Panc1 (cell line): ENCODE measurements around the gene DPEP3. TPM values are rescaled to one million over a fixed set of nuclear protein-coding genes. Genes with fewer than 3 reads are reported as not detected.

ENCODE experiments used
- ATAC-seq: fragments of 200-7000 bp; cut with Tn5 transposase; 2 replicates; pipeline ENCODE4 v1.9.1; 2020; ENCODE audit warnings: mild to moderate bottlenecking, moderate library complexity
- BruUV-seq: library from RNA; stranded (reverse); fragments of 400-500 nt; replicated peaks from 2 replicates; lab custom pipeline; 2021; lab: Mats Ljungman, UMichigan
- CTCF ChIA-PET: fragments of 300-600 bp; sonication (Branson Sonifier 250); formaldehyde crosslinking; loops from one replicate; lab custom pipeline; 2022; ENCODE audit warnings: antibody characterized with exemption; lab: Charles Lee
- POLR2A ChIA-PET: fragments of 300-600 bp; sonication (Branson Sonifier 250); formaldehyde crosslinking; loops from one replicate; lab custom pipeline; 2022; ENCODE audit warnings: antibody characterized with exemption; lab: Charles Lee
- DNase-seq: peaks from one replicate; pipeline ENCODE4 v3.0.0-alpha.2; 2010; ENCODE audit warnings: low read depth, low spot score
- H3K27ac ChIP-seq: 2 replicates; pipeline ENCODE4 v1.5.1; 2011; ENCODE audit warnings: mild to moderate bottlenecking, low read length, inconsistent platforms
- H3K27me3 ChIP-seq: fragments of 200-500 bp; sonication (Bioruptor generic); 2 replicates; pipeline ENCODE4 v1.6.0; 2014; ENCODE audit warnings: low read length, inconsistent platforms; ENCODE audit not compliant: control insufficient read depth, insufficient read depth
- H3K36me3 ChIP-seq: fragments of 200-500 bp; sonication (Bioruptor generic); 2 replicates; pipeline ENCODE4 v1.5.1; 2014; ENCODE audit warnings: inconsistent platforms, mild to moderate bottlenecking, low read length, moderate library complexity; ENCODE audit not compliant: control insufficient read depth, insufficient read depth
- H3K4me1 ChIP-seq: 2 replicates; pipeline ENCODE4 v1.5.1; 2011; ENCODE audit warnings: inconsistent platforms, mild to moderate bottlenecking, low read length, moderate library complexity; ENCODE audit not compliant: control insufficient read depth, insufficient read depth
- H3K4me3 ChIP-seq, 2 experiments: 2 replicates each; pipeline ENCODE4 v1.5.1; 2011 to 2012; ENCODE audit warnings: low read depth in 2 of 2, low read length in 2 of 2, mild to moderate bottlenecking in 2 of 2, inconsistent platforms in 1 of 2, moderate library complexity in 1 of 2
- H3K9me3 ChIP-seq: fragments of 200-500 bp; sonication (Bioruptor generic); 2 replicates; pipeline ENCODE4 v1.5.1; 2014; ENCODE audit warnings: low read depth, mild to moderate bottlenecking, inconsistent platforms, low read length, moderate library complexity; ENCODE audit not compliant: control insufficient read depth, insufficient read depth
- CTCF ChIP-seq: fragments of 450-650 bp; IDR thresholded peaks from 2 replicates; pipeline ENCODE4 v1.5.1; 2017; ENCODE audit warnings: mild to moderate bottlenecking
- POLR2AphosphoS5 ChIP-seq: IDR thresholded peaks from 2 replicates; pipeline ENCODE4 v1.6.1; 2012; ENCODE audit warnings: mild to moderate bottlenecking, low read depth, low read length, moderate library complexity
- SIN3A ChIP-seq: IDR thresholded peaks from 2 replicates; pipeline ENCODE4 v1.6.1; 2012; ENCODE audit warnings: low read depth, mild to moderate bottlenecking, low read length, moderate library complexity, borderline replicate concordance; ENCODE audit not compliant: insufficient read depth
- TCF7L2 ChIP-seq: IDR thresholded peaks from 2 replicates; pipeline ENCODE4 v1.6.1; 2011; ENCODE audit warnings: mild to moderate bottlenecking, low read depth, low read length, inconsistent platforms
- in situ Hi-C: cut with HindIII; loops from 2 replicates; pipeline ENCODE4 v1.10.0; 2016; ENCODE audit warnings: low sequenced_read_pairs, low pct_unique_long_range_greater_than_20kb
- intact Hi-C: fragments of 100-400 bp; cut with micrococcal nuclease; formaldehyde crosslinking; loops from one replicate; pipeline ENCODE4 v1.10.0; 2022; ENCODE audit not compliant: unreplicated experiment
- total RNA-seq: library from RNA; stranded (reverse); gene quantifications from one replicate; pipeline ENCODE4 v1.2.1, GENCODE V29; 2021; ENCODE audit not compliant: unreplicated experiment

The DPEP3 gene
- total RNA-seq, 1 experiment from 2014 or later: not detected

GRCh38 chr16:67930678-67931211, 49.6 kb downstream of the DPEP3 start:
- ChIA-PET CTCF (no interaction called here), POLR2A (no interaction called here)
- no TSS peak for BruUV-seq
- in situ Hi-C loops (no loop called here), intact Hi-C loops (no loop called here)
- DNase-seq: no peak
- Histone ChIP-seq H3K9me3 (no peaks in the 10 kb centered on the region), H3K36me3 (no peaks in the 10 kb centered on the region), H3K27me3 (no peaks in the 10 kb centered on the region), H3K4me3 (no peak overlapping the region), H3K4me1 (no peaks in the 10 kb centered on the region), H3K27ac (no peak overlapping the region)
- TF ChIP-seq SIN3A: no peak
- no peak for TF ChIP-seq POLR2AphosphoS5
- no peak for TF ChIP-seq TCF7L2
- ATAC-seq: no peak

GRCh38 chr16:67930191-67930590, 50.1 kb downstream of the DPEP3 start:
- H3K4me1 ChIP-seq: no peaks in the 10 kb centered on the region
- DNase-seq: no peak
- no peak for ATAC-seq
- CTCF ChIA-PET: no interaction called here
- no peaks in the 10 kb centered on the region for H3K9me3 ChIP-seq
- intact Hi-C loops (no loop called here), in situ Hi-C loops (no loop called here)
- POLR2A ChIA-PET: no interaction called here
- no TSS peak for BruUV-seq
- no peak overlapping the region for H3K27ac ChIP-seq
- H3K27me3 ChIP-seq: no peaks in the 10 kb centered on the region
- H3K4me3 ChIP-seq: no peak overlapping the region
- TF ChIP-seq CTCF (no peak), TCF7L2 (no peak)
- no peaks in the 10 kb centered on the region for H3K36me3 ChIP-seq

- Histone ChIP-seq H3K9me3 (no peaks in the 10 kb centered on the region), H3K4me3 (no peak overlapping the region), H3K27me3 (no peaks in the 10 kb centered on the region), H3K4me1 (no peaks in the 10 kb centered on the region), H3K36me3 (no peaks in the 10 kb centered on the region), H3K27ac (no peak overlapping the region)
- no TSS peak for BruUV-seq
- DNase-seq (peak; percentile 41), ATAC-seq (peak; percentile 84)
- peak; percentile 91 for TF ChIP-seq CTCF
- TF ChIP-seq SIN3A: no peak
- intact Hi-C loops (loop anchor here (5.0 kb wide), 1 partner anchor 256 kb away; no protein-coding TSS in a partner anchor), in situ Hi-C loops (no loop called here)
- POLR2A ChIA-PET: no interaction called here
- CTCF ChIA-PET: interaction anchor here (0.5 to 1.0 kb wide), 2 partner anchors 112 to 1332 kb away, joined by 3 to 5 read pairs; no protein-coding TSS in a partner anchor
Measured at GRCh38 chr16:67928561-67929364, 51.5 kb downstream of the DPEP3 start.
